Transverse colon (tissue), 4 donors: ENCODE data around the gene TRPV4. TPM values are rescaled to one million over a fixed set of nuclear protein-coding genes. Genes with fewer than 3 reads are reported as not detected.

ENCODE experiments used
- DNase-seq: peaks from one replicate; pipeline ENCODE4 v3.0.0-alpha.2; 2019
- H3K27ac ChIP-seq, 4 donors: fragments of 200-600 bp; sonication (generic); 2 replicates each; pipeline ENCODE4 v1.5.1; 2016 to 2018; ENCODE audit warnings: inconsistent platforms in 4 of 4
- H3K27me3 ChIP-seq: fragments of 200-600 bp; sonication (generic); 2 replicates; pipeline ENCODE4 v1.5.1; 2017; ENCODE audit warnings: inconsistent platforms
- H3K36me3 ChIP-seq, 4 donors: fragments of 200-600 bp; sonication (generic); 2 replicates each; pipeline ENCODE4 v1.5.1; 2017 to 2019; ENCODE audit warnings: inconsistent platforms in 4 of 4
- H3K4me1 ChIP-seq, 4 donors: fragments of 200-600 bp; sonication (generic); 2 replicates each; pipeline ENCODE4 v1.5.1; 2017 to 2020; ENCODE audit warnings: inconsistent platforms in 4 of 4
- H3K4me3 ChIP-seq, 4 donors: fragments of 200-600 bp; sonication (generic); 1 replicate in 1 of 4; 2 replicates in 3 of 4; pipeline versions ENCODE4 v1.5.1 to v1.6.1; 2017 to 2019; ENCODE audit warnings: inconsistent platforms in 4 of 4
- H3K9me3 ChIP-seq, 2 donors: fragments of 200-600 bp; sonication (generic); 2 replicates each; pipeline ENCODE4 v1.5.1; 2017 to 2019; ENCODE audit warnings: inconsistent platforms in 2 of 2
- CTCF ChIP-seq, 5 experiments: fragments of 200-600 bp in 3 of 5; fragments of 450-650 bp in 2 of 5; sonication (generic) in 3 of 5; IDR thresholded peaks; 1 replicate in 2 of 5; 2 replicates in 3 of 5; pipeline ENCODE4 v1.5.1; 2016 to 2017; ENCODE audit warnings: antibody characterized with exemption in 5 of 5, inconsistent platforms in 3 of 5, mild to moderate bottlenecking in 2 of 5, moderate library complexity in 1 of 5
- EP300 ChIP-seq: sonication (generic); formaldehyde crosslinking; IDR thresholded peaks from one replicate; pipeline ENCODE4 v1.6.1; 2017; ENCODE audit warnings: antibody characterized with exemption, low read depth
- POLR2A ChIP-seq: fragments of 450-650 bp; IDR thresholded peaks from one replicate; pipeline ENCODE4 v1.6.1; 2016; ENCODE audit warnings: antibody characterized with exemption, mild to moderate bottlenecking, moderate library complexity
- POLR2AphosphoS5 ChIP-seq, 3 donors: sonication (generic); formaldehyde crosslinking; IDR thresholded peaks; one replicate each; pipeline ENCODE4 v1.6.1; 2016; ENCODE audit warnings: antibody characterized with exemption in 3 of 3
- WGBS, 2 donors: methylation state at CpG; one replicate each; pipeline ENCODE4 v1.1.5; 2018; ENCODE audit warnings: low coverage in 1 of 2; 5-methylcytosine and 5-hydroxymethylcytosine counted together
- in situ Hi-C, 4 donors: fragments of 200-750 bp; cut with MboI; loops; one replicate each; pipeline versions ENCODE4 v1.15.0 to v1.15.1; 2017; ENCODE audit warnings: low sequenced_read_pairs in 3 of 4, low pct_ligation_motif_present in 1 of 4, low pct_unique_long_range_greater_than_20kb in 1 of 4
- intact Hi-C: fragments of 100-400 bp; cut with DNase I; formaldehyde crosslinking; loops from one replicate; pipeline ENCODE4 v1.15.1; 2023; ENCODE audit warnings: low total_unique reads
- total RNA-seq, 4 donors: library from RNA; depleted of rRNA; stranded (reverse); fragments of >200 nt; gene quantifications; one replicate each; pipeline ENCODE4 v1.1.0, GENCODE V29; 2016

The TRPV4 gene
- total RNA-seq, 4 donors from 2014 or later = 0.27 TPM; not detected in 3

- H3K4me1 ChIP-seq = peaks cover 26 to 57% (median 38%) of the 10 kb centered on the region in 4 donors
- in situ Hi-C loops (loop anchor here in 2 of 4 donors (10.0 kb wide), 1 partner anchor 75 kb away; no protein-coding TSS in a partner anchor), intact Hi-C loops (loop anchor here (1.0 kb wide), 1 partner anchor 74 kb away; no protein-coding TSS in a partner anchor)
- peak overlapping the region; percentile 66 to 92 (median 85) for H3K4me3 ChIP-seq
- 9 to 13% methylated on average over 7 to 13 of the region's 13 CpGs for WGBS, 2 donors
- TF ChIP-seq POLR2A (no peak), POLR2AphosphoS5 (IDR thresholded peaks at IDR 0.05) (no peak), EP300 (no peak), CTCF (IDR thresholded peaks at IDR 0.05) (no peak)
- H3K36me3 ChIP-seq = no peaks in the 10 kb centered on the region
- DNase-seq = no peak
- no peaks in the 10 kb centered on the region for H3K27me3 ChIP-seq
- peak overlapping the region; percentile 83 to 89 (median 84) for H3K27ac ChIP-seq
- H3K9me3 ChIP-seq = no peaks in the 10 kb centered on the region
These were observed 46.3 kb upstream of the TRPV4 start for GRCh38 chr12:109879351-109880042.

- intact Hi-C loops (no loop called here), in situ Hi-C loops (loop anchor here in 1 of 4 donors (10.0 kb wide), 1 partner anchor 74 kb away; no protein-coding TSS in a partner anchor)
- no peak for TF ChIP-seq CTCF (IDR thresholded peaks at IDR 0.05)
- TF ChIP-seq EP300 = no peak
- TF ChIP-seq POLR2A = no peak
- TF ChIP-seq POLR2AphosphoS5 (IDR thresholded peaks at IDR 0.05) = no peak
- no peaks in the 10 kb centered on the region for H3K36me3 ChIP-seq
- WGBS, 2 donors = 36% methylated on average over 7 of the region's 7 CpGs; no CpG with 5 or more reads in 1 of the 2 donors
- no peaks in the 10 kb centered on the region for H3K27me3 ChIP-seq
- no peak for DNase-seq
- H3K27ac ChIP-seq = peak overlapping the region; percentile 83 to 89 (median 84)
- peak overlapping the region; percentile 66 to 92 (median 85) for H3K4me3 ChIP-seq
- H3K9me3 ChIP-seq = no peaks in the 10 kb centered on the region
- peaks cover 33 to 65% (median 42%) of the 10 kb centered on the region in 4 donors for H3K4me1 ChIP-seq
These were observed 45.6 kb upstream of the TRPV4 start for GRCh38 chr12:109878749-109879148.

- Histone ChIP-seq H3K4me3 (peak overlapping the region in 1 of 4 donors; percentile 91), H3K27me3 (no peaks in the 10 kb centered on the region), H3K4me1 (peaks cover 34 to 70% (median 45%) of the 10 kb centered on the region in 4 donors), H3K9me3 (no peaks in the 10 kb centered on the region), H3K27ac (no peak overlapping the region), H3K36me3 (no peaks in the 10 kb centered on the region)
- TF ChIP-seq EP300 = no peak
- TF ChIP-seq POLR2A = no peak
- no peak for TF ChIP-seq CTCF (IDR thresholded peaks at IDR 0.05)
- no peak for TF ChIP-seq POLR2AphosphoS5 (IDR thresholded peaks at IDR 0.05)
- WGBS, 2 donors = 77% methylated on average over 3 of the region's 3 CpGs; no CpG with 5 or more reads in 1 of the 2 donors
- intact Hi-C loops (no loop called here), in situ Hi-C loops (loop anchor here in 1 of 4 donors (10.0 kb wide), 1 partner anchor 73 kb away; no protein-coding TSS in a partner anchor)
- no peak for DNase-seq
These were observed 45.0 kb upstream of the TRPV4 start for GRCh38 chr12:109878247-109878625.

- no peaks in the 10 kb centered on the region for H3K9me3 ChIP-seq
- DNase-seq = no peak
- peaks cover 34 to 76% (median 47%) of the 10 kb centered on the region in 4 donors for H3K4me1 ChIP-seq
- no peaks in the 10 kb centered on the region for H3K27me3 ChIP-seq
- no peak overlapping the region for H3K27ac ChIP-seq
- in situ Hi-C loops = loop anchor here in 1 of 4 donors (10.0 kb wide), 1 partner anchor 73 kb away; no protein-coding TSS in a partner anchor
- H3K36me3 ChIP-seq = no peaks in the 10 kb centered on the region
- peak overlapping the region in 1 of 4 donors; percentile 91 for H3K4me3 ChIP-seq
- TF ChIP-seq EP300 (no peak), POLR2A (no peak), CTCF (IDR thresholded peaks at IDR 0.05) (no peak), POLR2AphosphoS5 (IDR thresholded peaks at IDR 0.05) (no peak)
- 58 to 83% methylated on average over 4 to 10 of the region's 10 CpGs for WGBS, 2 donors
- intact Hi-C loops = no loop called here
These were observed 44.5 kb upstream of the TRPV4 start for GRCh38 chr12:109877504-109878246.
